Activated naive CD4-positive, alpha-beta T cell treated with anti-CD3 and anti-CD28 coated beads, Interleukin-2, amount 50 U/mL, for 72 hours (primary cell): ENCODE data around the gene EGFR. TPM values are rescaled to one million over a fixed set of nuclear protein-coding genes. Genes with fewer than 3 reads are reported as not detected.
"Not testable (repeated sequence)": the region's sequence is repeated elsewhere in the genome, so short reads cannot be mapped to it uniquely, and the experiment has no call there.

Source experiments
- ATAC-seq, 2 donors: fragments of 150-1000 bp; cut with Tn5 transposase; 2 replicates each; pipeline ENCODE4 v1.10.0; 2021; ENCODE audit warnings: mild to moderate bottlenecking in 2 of 2, moderate library complexity in 2 of 2
- DNase-seq, 2 donors: peaks; one replicate each; pipeline ENCODE4 v3.0.0; 2021 to 2022; ENCODE audit warnings: low spot score in 2 of 2
- H3K27ac Mint-ChIP-seq, 2 donors: one replicate each; pipeline ENCODE4 v1.8.0; 2022; ENCODE audit warnings: mild to moderate bottlenecking in 2 of 2, mixed read lengths in 2 of 2
- H3K36me3 Mint-ChIP-seq, 2 donors: one replicate each; pipeline ENCODE4 v1.8.0; 2022; ENCODE audit warnings: mixed read lengths in 2 of 2
- H3K9me3 Mint-ChIP-seq, 2 donors: one replicate each; pipeline ENCODE4 v1.8.0; 2022; ENCODE audit warnings: mixed read lengths in 2 of 2
- total RNA-seq, 2 donors: library from RNA; stranded (reverse); gene quantifications; one replicate each; pipeline ENCODE4 v1.2.3, GENCODE V29; 2022

The EGFR gene
- total RNA-seq, 2 donors from 2014 or later = not detected

DNA sequence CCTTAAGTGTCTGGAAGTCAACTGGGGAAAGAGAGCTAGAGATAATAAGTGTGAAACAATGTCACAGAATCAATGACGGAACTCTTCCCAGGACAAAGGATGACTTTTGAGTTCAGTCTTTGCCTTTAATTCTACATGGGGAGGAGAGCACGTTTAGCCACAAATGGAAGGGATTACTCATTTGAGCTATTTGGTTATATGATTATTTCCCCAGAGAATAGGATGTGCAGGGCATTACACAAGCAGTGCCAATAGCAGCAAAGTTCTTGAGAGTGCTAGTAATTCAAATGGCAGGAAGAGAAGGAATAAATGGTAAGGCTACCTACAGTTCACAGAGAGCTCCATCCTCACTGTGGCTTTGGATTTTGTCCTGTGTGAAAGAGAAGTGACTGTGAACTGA is 6.0 kb downstream of the EGFR start:
- Mint-ChIP-seq H3K36me3 (peaks cover 0 to 16% of the 10 kb centered on the region in 2 donors), H3K9me3 (no peaks in the 10 kb centered on the region), H3K27ac (no peak overlapping the region)
- DNase-seq (no peak), ATAC-seq (no peak)

DNA sequence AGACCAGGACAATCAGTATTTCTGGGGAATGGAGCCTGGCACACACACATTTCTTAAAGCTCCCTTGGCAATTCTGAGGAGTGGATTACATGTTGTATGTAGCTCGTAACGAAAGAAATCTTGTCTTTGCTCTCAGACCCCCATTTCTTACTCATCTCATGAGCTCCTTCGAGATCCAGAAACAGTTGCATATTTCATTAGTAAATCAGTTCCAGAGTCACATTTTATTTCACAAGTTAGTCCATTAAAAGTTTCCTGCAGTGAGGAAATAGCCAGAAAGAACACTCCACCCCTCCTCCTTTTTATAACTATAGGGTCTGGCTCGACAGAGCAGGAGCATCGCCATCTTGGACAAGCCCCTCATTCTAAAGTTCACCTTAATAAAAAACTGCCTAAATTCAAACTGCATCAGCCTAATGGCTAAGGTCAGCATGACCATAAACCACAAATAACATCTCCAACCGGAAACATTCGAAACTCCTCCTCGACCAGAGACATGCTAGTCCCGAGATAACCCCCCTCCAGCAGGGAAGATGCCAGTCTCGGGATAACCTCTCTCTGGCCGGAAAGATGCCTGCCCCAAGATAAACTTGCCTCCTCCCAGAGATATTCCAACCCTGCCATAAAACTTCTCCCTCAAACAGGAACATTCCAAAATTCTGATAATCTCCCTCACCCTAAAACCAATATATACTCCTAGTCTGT is 7.4 kb downstream of the EGFR start:
- H3K36me3 Mint-ChIP-seq = peaks cover 0 to 8% of the 10 kb centered on the region in 2 donors
- DNase-seq (no peak), ATAC-seq (no peak)
- H3K9me3 Mint-ChIP-seq = no peaks in the 10 kb centered on the region
- H3K27ac Mint-ChIP-seq = no peak overlapping the region

- no peaks in the 10 kb centered on the region for H3K9me3 Mint-ChIP-seq
- peaks cover 0 to 1% of the 10 kb centered on the region in 2 donors for H3K36me3 Mint-ChIP-seq
- no peak overlapping the region for H3K27ac Mint-ChIP-seq
- DNase-seq (no peak), ATAC-seq (no peak)
Measured at GRCh38 chr7:55026867-55027490, 8.2 kb downstream of the EGFR start.

DNA sequence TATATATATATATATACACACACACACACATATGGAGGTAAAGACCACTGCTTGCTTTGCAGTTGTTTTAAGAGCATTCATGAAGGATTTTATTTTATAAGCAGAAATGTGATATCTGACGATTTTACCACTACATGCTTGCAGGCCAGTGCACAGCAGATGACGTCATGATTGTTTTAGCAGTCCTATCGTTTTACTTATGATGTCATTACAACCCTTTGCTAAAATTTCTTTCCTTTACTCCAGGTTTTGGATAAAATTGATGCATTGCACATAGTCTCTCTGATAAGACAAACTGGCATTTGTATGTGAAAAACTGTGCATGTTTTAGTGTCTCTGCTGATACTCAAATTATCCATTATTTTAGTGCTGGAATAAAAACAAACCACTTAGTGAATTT is 9.2 kb downstream of the EGFR start:
- Mint-ChIP-seq H3K9me3 (no peaks in the 10 kb centered on the region), H3K27ac (no peak overlapping the region), H3K36me3 (no peaks in the 10 kb centered on the region)
- ATAC-seq (no peak), DNase-seq (no peak)

DNA sequence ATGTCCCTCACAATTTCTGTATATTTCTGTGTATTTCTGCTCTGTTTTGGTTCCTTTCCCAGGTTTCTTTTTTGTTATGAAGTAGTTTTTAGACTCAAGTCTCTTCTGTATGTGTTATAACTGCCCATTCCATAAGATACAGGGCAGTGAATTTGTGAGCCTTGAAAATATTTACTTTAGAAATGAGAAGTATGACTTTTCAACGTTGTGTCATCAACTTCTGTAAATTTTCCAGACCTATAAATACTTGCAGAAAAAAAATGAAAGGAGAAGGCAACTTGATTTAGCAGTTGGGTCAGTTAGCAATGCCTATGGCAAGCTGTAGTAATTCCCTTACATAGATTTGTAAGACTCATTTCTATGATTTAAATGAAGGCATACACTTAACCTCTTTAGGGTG is 11.5 kb downstream of the EGFR start:
- no peaks in the 10 kb centered on the region for H3K36me3 Mint-ChIP-seq
- no peak for ATAC-seq
- DNase-seq = no peak
- H3K9me3 Mint-ChIP-seq = no peaks in the 10 kb centered on the region
- H3K27ac Mint-ChIP-seq = no peak overlapping the region

GRCh38 chr7:55031075-55031474 is 12.3 kb downstream of the EGFR start:
- Mint-ChIP-seq H3K27ac (no peak overlapping the region), H3K9me3 (no peaks in the 10 kb centered on the region), H3K36me3 (no peaks in the 10 kb centered on the region)
- DNase-seq (no peak), ATAC-seq (no peak)

- no peak for ATAC-seq
- H3K27ac Mint-ChIP-seq = no peak overlapping the region
- DNase-seq = no peak
- H3K9me3 Mint-ChIP-seq = no peaks in the 10 kb centered on the region
- H3K36me3 Mint-ChIP-seq = no peaks in the 10 kb centered on the region
Measured at GRCh38 chr7:55032069-55032699, 13.4 kb downstream of the EGFR start.

DNA sequence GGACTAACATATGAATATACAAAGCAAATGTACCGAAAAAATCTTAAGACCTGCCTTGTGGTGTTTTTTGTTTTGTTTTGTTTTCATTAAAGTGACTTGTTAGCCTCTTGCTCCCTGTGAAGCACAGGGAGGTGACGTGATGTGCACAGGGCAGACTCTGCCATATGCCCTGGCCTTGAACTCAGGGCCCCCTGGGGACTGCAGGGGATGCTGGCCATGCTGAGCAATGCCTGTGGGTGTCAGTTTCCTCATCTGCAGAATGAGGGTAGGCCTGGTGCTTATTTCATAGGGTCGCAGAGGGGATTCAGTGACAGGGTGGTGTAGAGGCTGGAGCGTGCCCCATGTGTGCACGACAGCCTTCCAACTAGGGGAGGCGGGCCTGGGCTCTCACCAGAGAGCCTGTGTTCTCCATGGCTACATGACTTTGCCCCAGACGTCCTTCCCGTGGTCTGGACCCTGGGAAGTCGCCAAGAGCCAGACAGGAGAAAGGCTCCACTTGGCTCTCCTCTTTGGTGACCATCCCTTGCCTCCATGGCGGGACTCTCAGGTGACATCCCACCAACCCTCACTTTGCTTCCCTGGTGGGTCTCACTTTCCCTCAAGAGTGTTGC is 14.5 kb downstream of the EGFR start:
- no peaks in the 10 kb centered on the region for H3K36me3 Mint-ChIP-seq
- H3K27ac Mint-ChIP-seq = peak overlapping the region in 1 of 2 donors; percentile 26
- H3K9me3 Mint-ChIP-seq = no peaks in the 10 kb centered on the region
- ATAC-seq (no peak), DNase-seq (no peak)

GRCh38 chr7:55034776-55035175 is 16.0 kb downstream of the EGFR start:
- DNase-seq (no peak), ATAC-seq (no peak)
- Mint-ChIP-seq H3K36me3 (no peaks in the 10 kb centered on the region), H3K27ac (no peak overlapping the region), H3K9me3 (no peaks in the 10 kb centered on the region)

DNA sequence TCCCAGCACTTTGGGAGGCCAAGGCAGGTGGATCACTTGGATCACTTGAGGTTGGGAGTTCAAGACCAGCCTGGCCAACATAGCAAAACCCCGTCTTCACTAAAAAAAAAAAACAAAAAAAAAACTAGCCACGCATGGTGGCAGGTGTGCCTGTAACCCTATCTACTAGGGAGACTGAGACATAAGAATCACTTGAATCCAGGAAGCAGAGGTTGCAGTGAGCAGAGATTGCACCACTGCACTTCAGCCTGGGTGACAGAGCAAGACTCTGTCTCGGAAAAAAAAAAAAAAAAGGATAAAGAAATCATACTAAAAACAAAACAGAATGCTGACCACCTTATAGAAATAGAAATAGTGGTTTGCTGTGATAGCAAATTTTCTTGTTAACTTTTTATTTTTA is 16.6 kb downstream of the EGFR start:
- H3K36me3 Mint-ChIP-seq, ATAC-seq, H3K27ac Mint-ChIP-seq, H3K9me3 Mint-ChIP-seq, DNase-seq: not testable (repeated sequence)

DNA sequence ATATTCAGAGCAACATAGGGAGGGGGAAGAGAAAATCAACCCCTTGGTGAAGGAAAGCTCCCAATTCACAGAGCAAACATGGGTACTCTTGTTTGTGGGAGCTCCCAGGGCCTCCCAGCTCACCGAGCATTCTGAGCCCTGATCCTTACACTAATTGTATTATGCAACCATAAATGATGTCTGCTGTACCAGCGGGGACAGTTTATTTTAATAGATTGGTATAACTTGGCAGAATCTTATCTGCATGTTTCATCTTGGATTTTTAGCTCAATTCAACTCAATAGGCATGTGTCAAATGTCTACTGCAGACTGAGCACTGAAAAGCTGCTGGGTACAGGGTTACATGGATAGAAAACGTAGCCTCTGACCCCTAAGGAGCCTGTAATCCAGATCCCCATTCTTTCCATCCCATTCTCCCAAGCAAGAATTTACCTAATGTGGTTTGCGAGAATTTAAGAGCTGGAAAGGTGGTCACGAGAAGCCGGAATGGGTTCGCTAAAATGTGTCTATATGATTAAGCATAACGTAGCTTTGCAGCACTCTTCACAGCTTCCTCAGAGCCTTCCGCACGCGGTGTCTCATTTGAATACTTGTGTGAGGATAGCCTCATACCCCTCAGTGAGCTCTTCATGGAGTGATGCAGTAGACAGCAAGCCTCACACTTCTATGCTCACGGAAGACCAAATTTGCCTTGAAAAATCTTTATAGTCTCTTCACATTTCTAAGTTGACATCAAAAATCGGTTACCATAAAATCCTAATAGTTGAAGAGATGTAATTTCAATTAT is 18.3 kb downstream of the EGFR start:
- H3K36me3 Mint-ChIP-seq = no peaks in the 10 kb centered on the region
- no peaks in the 10 kb centered on the region for H3K9me3 Mint-ChIP-seq
- ATAC-seq (no peak), DNase-seq (no peak)
- H3K27ac Mint-ChIP-seq = no peak overlapping the region

- Mint-ChIP-seq H3K36me3 (no peaks in the 10 kb centered on the region), H3K27ac (no peak overlapping the region), H3K9me3 (no peaks in the 10 kb centered on the region)
- ATAC-seq (no peak), DNase-seq (no peak)
Measured at GRCh38 chr7:55043691-55044370, 25.0 kb downstream of the EGFR start.

DNA sequence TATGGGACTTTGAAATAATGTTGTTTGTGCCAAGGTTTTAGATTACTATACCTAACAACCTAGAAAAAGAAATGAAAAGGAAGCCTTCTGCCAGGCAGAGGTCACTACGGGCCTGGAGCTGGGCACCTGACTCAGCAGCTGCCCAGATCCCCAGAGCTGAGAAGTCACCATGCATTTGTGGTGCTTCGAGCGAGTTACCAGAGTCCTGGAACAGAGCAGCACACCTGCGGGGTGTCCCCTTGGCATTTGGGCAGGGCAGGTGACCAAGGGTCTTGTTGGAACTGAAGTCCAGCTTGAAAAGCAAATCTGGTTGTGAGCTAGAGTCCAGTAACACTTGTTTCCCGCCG is 25.5 kb downstream of the EGFR start:
- DNase-seq (no peak), ATAC-seq (no peak)
- Mint-ChIP-seq H3K9me3 (no peaks in the 10 kb centered on the region), H3K27ac (no peak overlapping the region), H3K36me3 (no peaks in the 10 kb centered on the region)

- DNase-seq = no peak
- Mint-ChIP-seq H3K9me3 (no peaks in the 10 kb centered on the region), H3K36me3 (no peaks in the 10 kb centered on the region), H3K27ac (no peak overlapping the region)
- ATAC-seq = no peak
Measured at GRCh38 chr7:55044791-55045190, 26.0 kb downstream of the EGFR start.

DNA sequence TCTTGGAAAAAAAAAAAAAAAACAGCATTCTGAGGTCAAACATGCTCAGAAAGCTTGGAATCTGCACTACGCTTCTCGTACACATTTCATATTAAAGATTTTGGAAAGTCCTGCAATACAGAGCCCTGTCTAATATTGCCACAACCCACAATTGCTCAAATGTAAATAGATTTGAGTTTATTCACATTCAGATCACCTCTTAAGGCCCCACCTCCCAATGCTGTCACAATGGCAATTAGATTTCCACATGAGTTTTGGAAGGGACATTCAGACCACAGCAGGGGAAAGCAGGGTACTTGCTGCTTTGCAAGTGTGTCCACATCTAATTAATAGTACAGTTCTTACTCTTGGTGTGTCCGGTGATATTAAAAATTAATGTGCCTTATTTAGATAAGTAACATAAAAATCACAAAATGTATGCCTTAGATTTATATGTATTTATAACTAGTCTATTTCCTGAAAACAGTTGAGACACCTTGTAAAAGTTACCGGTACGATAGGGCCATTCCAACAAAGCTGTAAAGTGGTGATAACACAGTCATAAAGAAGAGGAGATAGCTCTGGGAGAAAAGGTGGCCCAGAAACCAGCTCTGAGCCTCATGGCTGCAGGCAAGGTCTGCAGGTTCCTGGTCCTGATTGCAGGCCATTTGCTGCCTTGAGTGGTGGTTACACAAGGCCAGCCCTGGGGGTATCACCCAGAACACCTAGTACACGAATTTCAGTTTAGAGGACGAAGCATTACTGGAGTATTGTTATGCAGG is 27.9 kb downstream of the EGFR start:
- no peak for DNase-seq
- Mint-ChIP-seq H3K36me3 (no peaks in the 10 kb centered on the region), H3K27ac (no peak overlapping the region), H3K9me3 (no peaks in the 10 kb centered on the region)
- no peak for ATAC-seq
